Mesothelial cell of epicardium (in vitro differentiated cells): Measurements from ENCODE around the gene SSH2. TPM values are rescaled to one million over a fixed set of nuclear protein-coding genes. Genes with fewer than 3 reads are reported as not detected.

Source experiments
- DNase-seq, 2 experiments: peaks; one replicate each; pipeline ENCODE4 v3.0.0; 2021; ENCODE audit warnings: low spot score in 2 of 2; ENCODE audit not compliant: unreplicated experiment in 2 of 2
- H3K27ac Mint-ChIP-seq: 2 replicates; pipeline ENCODE4 v1.8.0; 2021; ENCODE audit warnings: mixed read lengths
- H3K27me3 Mint-ChIP-seq: 2 replicates; pipeline ENCODE4 v1.8.0; 2021; ENCODE audit warnings: low read depth, mixed read lengths
- H3K36me3 Mint-ChIP-seq: 2 replicates; pipeline ENCODE4 v1.8.0; 2021; ENCODE audit warnings: mixed read lengths
- H3K4me1 Mint-ChIP-seq: 2 replicates; pipeline ENCODE4 v1.8.0; 2021; ENCODE audit warnings: mixed read lengths
- H3K4me3 Mint-ChIP-seq: 2 replicates; pipeline ENCODE4 v1.8.0; 2021; ENCODE audit warnings: mild to moderate bottlenecking, moderate library complexity, mixed read lengths
- H3K9me3 Mint-ChIP-seq: 2 replicates; pipeline ENCODE4 v1.8.0; 2021; ENCODE audit warnings: mixed read lengths
- total RNA-seq: library from RNA; stranded (reverse); gene quantifications from 3 replicates; pipeline ENCODE4 v1.2.1, GENCODE V29; 2021
- TF ChIP-seq, protein P1 (sequence below): fragments of 200-600 bp; sonication (generic); IDR thresholded peaks from one replicate; pipeline ENCODE4 v1.5.0; 2021; ENCODE audit warnings: antibody characterized with exemption; ENCODE audit not compliant: unreplicated experiment

The SSH2 gene
- total RNA-seq, 1 donor from 2014 or later = 23.7 TPM

DNA sequence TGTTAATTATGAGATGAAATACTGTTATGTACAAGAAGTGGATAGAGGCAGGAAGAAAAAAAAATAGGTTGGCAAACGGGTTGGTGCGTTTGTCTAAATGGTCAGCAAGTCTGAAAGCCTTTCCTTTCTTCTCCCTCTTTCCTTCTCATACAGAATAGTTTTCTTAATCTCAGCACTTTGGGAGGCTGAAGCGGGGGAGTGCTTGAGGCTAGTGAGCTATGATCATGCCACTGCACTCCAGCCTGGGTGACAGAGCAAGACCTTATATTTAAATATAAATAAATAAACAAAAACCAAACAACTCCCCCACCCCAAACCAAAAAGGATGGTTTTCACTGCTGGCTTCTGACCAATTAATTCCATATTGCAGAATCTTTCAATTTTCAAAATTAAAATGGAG lies 232.7 kb downstream of the SSH2 start:
- Mint-ChIP-seq H3K4me1 (peaks cover 9% of the 10 kb centered on the region), H3K36me3 (peaks cover 3% of the 10 kb centered on the region), H3K27me3 (no peaks in the 10 kb centered on the region), H3K9me3 (no peaks in the 10 kb centered on the region), H3K27ac (no peak overlapping the region), H3K4me3 (no peak overlapping the region)
- TF ChIP-seq, protein P1, sequence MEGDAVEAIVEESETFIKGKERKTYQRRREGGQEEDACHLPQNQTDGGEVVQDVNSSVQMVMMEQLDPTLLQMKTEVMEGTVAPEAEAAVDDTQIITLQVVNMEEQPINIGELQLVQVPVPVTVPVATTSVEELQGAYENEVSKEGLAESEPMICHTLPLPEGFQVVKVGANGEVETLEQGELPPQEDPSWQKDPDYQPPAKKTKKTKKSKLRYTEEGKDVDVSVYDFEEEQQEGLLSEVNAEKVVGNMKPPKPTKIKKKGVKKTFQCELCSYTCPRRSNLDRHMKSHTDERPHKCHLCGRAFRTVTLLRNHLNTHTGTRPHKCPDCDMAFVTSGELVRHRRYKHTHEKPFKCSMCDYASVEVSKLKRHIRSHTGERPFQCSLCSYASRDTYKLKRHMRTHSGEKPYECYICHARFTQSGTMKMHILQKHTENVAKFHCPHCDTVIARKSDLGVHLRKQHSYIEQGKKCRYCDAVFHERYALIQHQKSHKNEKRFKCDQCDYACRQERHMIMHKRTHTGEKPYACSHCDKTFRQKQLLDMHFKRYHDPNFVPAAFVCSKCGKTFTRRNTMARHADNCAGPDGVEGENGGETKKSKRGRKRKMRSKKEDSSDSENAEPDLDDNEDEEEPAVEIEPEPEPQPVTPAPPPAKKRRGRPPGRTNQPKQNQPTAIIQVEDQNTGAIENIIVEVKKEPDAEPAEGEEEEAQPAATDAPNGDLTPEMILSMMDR = no peak
- DNase-seq = no peak

DNA sequence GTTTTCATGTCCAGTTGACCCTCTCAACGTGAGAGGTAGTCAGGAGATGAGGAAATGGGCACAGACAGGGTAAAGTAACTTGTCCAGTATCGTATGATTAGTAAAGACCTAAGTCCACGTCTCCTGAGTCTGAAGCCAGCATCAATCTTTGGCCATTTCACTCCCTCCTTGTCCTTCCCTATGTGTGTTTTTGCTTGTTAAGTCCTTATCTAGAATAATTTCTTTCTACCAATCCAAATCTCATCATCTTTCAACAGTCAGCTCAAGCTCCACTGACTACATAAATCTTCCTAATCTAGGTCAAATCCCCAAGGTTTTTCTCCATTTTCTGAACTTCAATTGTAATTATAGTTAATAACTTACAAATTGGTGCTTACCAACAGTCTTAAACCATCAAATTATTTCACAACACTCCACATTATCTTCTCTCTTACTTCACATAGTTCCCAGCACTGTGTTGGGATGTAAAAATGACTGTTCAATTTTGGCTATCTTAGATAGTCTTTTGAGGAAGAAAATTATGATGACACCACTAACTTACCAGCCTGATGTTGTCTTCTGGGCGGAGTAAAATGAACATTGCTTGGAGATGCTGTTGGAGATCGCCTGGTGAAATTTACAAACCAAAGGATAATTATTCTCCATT lies 235.0 kb downstream of the SSH2 start:
- H3K27me3 Mint-ChIP-seq = no peaks in the 10 kb centered on the region
- no peak overlapping the region for H3K27ac Mint-ChIP-seq
- TF ChIP-seq, protein P1 = no peak
- peaks cover 2% of the 10 kb centered on the region for H3K36me3 Mint-ChIP-seq
- H3K9me3 Mint-ChIP-seq = no peaks in the 10 kb centered on the region
- H3K4me3 Mint-ChIP-seq = no peak overlapping the region
- no peak for DNase-seq
- H3K4me1 Mint-ChIP-seq = peaks cover 9% of the 10 kb centered on the region

DNA sequence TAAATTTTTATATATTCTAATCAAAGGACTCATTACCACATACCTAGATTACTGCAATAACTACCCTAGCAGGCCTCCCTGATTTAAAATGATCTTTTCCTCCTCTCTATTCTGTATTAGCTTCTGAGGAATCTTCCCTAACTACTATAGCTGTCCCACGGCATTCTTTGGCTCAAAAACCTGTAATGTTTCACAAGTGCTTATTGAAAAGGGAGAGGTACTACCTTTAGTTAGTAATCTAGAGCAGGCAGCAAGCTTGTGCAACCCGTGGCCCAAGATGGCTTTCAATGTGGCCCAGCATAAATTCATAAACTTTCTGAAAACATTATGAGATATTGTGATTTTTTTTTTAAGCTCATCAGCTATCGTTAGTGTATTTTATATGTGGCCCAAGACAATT lies 236.3 kb downstream of the SSH2 start:
- Mint-ChIP-seq H3K4me3 (no peak overlapping the region), H3K27ac (peak overlapping the region; percentile 57), H3K36me3 (peaks cover 2% of the 10 kb centered on the region), H3K27me3 (no peaks in the 10 kb centered on the region), H3K4me1 (peaks cover 5% of the 10 kb centered on the region), H3K9me3 (no peaks in the 10 kb centered on the region)
- DNase-seq = no peak
- TF ChIP-seq, protein P1 = no peak

DNA sequence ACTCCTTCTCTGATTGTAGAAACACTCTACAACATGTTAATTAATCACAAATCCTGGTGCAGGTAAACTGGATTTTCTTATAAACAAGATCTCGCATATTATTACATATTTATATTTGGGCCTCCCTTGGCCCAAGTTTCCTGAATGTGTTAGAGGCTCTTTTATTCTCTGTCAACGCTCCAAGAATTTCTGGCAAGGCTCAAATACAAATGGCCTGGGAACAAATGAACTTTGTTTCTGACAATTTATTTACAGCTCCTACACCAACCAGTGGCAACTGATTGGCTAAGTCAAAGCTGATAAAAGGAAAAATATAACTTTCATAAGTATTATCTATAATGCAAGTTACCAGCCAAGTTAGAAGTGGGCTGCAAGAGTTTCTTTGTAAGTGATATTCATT lies 242.4 kb downstream of the SSH2 start:
- Mint-ChIP-seq H3K27me3 (no peaks in the 10 kb centered on the region), H3K9me3 (no peaks in the 10 kb centered on the region), H3K27ac (no peak overlapping the region), H3K4me3 (no peak overlapping the region), H3K4me1 (peaks cover 3% of the 10 kb centered on the region), H3K36me3 (peaks cover 8% of the 10 kb centered on the region)
- DNase-seq = no peak
- TF ChIP-seq, protein P1 = no peak

DNA sequence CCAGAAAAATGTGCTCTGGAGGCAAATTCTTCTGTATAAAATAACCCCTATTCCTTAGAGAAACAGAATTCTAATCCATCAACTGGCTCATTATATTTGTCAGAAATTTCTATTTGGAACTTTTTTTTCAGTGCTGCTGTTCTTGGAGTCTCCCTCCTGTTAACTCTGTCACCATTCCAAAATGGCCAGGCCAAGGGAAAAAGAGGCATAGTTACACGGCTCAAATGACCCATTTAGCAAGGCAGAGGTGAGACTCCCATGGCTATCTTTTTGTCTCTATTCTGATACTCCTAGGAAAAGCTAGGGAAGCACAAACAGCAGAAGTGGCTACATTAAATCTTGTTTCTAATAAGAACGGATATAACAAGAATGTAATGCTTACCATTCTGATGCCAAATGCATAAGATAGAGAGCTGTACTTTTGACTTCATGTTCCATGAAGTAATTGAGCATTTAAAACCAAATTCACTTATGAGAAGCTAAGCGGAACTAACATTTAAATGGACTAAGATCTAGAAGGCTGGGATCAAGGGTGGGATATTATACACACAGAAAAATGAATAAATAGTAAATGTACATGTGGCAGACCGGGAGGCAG lies 242.9 kb downstream of the SSH2 start:
- no peak for DNase-seq
- Mint-ChIP-seq H3K4me1 (peaks cover 6% of the 10 kb centered on the region), H3K27me3 (no peaks in the 10 kb centered on the region), H3K4me3 (no peak overlapping the region), H3K36me3 (peaks cover 8% of the 10 kb centered on the region), H3K9me3 (no peaks in the 10 kb centered on the region), H3K27ac (no peak overlapping the region)
- TF ChIP-seq, protein P1 = no peak

DNA sequence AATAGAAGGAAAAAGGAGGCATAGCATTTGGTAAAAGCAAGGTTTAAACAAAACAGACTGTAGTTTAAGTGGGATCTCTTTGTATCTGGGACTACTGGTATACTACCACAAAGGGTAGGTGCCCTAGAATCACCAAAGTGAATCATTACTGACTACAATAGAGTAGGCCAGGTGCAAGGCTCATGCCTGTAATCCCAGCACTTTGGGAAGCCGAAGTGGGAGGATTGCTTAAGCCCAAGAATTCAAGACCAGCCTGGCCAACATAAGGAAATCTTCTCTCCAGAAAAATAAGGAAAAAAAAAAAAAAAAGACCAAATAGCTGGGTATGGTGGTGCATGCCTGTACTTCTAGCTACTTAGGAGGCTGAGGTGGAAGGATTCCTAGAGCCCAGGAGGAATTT lies 246.5 kb downstream of the SSH2 start:
- peaks cover 8% of the 10 kb centered on the region for H3K4me1 Mint-ChIP-seq
- H3K27me3 Mint-ChIP-seq = no peaks in the 10 kb centered on the region
- peak overlapping the region; percentile 9 for H3K27ac Mint-ChIP-seq

More for the DNA sequence above, 246.5 kb downstream of the SSH2 start:
- Mint-ChIP-seq H3K9me3 (no peaks in the 10 kb centered on the region), H3K4me3 (no peak overlapping the region), H3K36me3 (peaks cover 6% of the 10 kb centered on the region)
- TF ChIP-seq, protein P1 = no peak
- DNase-seq = no peak
